ENCODE results near the gene LTBP4.

Gene LTBP4

GRCh38 chr19:40663695-40664692, 62.8 kb downstream of the LTBP4 start:
- DNase-seq (ENCODE audit: low spot score), result no peak

DNA sequence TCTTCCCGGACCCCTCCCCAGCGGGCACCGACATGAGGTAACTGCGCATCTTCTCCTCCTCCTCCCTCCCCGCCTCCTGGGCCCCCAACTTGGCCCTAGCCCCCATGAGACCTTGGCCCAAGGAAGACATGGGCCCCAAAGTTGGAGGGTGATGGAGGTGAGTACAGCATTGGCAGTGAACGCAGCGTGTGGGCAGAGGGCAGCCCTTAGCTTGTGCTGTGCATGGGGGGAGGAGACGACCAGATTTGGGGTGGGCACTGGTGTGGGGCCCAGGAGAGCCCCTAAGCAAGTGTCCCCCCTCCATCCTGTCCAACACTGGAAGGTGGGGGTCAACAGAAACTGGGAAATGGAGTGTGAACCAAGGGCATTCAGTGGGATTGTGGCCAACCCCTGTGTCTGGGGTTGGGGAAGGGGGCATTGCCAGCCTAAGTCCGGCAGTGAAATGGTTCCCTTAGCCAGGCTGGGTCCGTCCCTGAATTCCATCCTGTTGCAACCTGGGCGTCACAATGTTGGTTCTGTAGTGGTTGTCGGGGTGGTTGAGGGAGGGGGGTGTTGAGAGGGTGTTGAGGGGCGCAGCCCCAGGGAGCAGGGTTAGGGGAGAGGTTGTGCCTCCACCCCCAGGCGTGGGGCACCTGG, 65.8 kb downstream of the LTBP4 start:
- no peak for DNase-seq (ENCODE audit: low spot score)

DNA sequence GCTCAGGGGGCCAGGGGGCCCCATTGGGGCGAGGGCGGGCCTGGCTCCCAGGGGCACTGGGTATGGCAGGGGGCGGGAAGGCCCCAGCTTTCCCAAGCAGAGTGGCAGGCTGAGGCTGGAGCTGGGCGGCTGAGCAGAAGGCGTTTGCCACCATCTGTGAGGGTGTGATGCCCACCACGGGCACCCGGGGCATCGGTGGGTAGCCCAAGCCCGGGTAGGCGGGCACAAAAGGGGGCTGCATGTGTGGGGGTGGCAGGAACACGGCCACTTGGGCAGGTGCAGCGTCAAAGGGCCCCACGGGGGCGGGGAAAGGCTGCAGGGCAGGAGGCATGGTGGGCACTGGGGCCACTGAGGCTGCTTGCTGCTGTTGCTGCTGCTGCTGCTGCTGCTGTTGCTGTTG, 66.4 kb downstream of the LTBP4 start:
- no peak for DNase-seq (ENCODE audit: low spot score)

DNA sequence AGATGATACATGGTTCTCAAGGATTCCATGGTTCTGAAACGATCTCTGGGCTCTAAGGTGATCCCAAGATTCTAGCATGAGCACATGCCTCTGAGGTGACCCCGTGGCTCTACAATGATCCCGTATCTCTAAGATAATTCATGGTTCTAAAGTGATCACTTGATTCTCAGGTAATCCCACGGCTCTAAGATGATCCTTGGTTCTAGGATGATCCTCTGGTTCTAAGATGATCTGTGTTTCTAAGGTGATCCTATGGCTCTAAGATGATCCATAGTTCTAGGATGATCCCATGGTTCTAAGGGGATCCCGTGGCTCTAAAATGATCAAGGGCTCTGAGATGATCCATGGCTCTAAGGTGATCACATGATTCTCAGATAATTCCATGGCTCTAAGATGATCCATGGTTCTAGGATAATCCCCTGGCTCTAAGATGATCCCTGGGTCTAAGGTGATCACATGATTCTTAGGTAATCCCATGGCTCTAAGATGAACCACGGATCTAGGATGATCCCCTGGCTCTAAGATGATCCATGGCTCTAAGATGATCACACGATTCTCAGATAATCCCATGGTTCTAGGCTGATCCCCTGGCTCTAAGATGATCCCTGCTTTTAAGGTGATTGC, 67.9 kb downstream of the LTBP4 start:
- no peak for DNase-seq (ENCODE audit: low spot score)

- DNase-seq (ENCODE audit: low spot score), result no peak
Observed at GRCh38 chr19:40671404-40671803, 70.2 kb downstream of the LTBP4 start.

DNA sequence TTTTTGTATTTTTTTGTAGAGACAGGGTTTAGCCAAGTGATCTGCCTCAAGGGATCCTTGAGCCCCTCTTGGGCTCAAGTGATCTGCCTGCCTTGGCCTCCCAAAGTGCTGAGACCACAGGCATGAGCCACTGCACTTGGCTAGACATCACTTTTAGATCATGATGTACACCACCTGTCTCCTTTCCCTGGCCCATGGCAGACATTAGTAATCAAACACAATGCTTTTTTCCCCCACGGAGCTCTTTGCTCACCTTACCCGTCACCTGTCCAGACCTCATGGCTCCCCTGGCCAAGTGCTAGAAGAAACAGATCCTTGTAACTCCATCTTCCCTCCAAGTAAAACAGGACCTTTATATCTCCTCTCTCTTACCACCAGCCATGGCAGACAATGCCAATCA, 70.9 kb downstream of the LTBP4 start:
- no peak for DNase-seq (ENCODE audit: low spot score)

DNA sequence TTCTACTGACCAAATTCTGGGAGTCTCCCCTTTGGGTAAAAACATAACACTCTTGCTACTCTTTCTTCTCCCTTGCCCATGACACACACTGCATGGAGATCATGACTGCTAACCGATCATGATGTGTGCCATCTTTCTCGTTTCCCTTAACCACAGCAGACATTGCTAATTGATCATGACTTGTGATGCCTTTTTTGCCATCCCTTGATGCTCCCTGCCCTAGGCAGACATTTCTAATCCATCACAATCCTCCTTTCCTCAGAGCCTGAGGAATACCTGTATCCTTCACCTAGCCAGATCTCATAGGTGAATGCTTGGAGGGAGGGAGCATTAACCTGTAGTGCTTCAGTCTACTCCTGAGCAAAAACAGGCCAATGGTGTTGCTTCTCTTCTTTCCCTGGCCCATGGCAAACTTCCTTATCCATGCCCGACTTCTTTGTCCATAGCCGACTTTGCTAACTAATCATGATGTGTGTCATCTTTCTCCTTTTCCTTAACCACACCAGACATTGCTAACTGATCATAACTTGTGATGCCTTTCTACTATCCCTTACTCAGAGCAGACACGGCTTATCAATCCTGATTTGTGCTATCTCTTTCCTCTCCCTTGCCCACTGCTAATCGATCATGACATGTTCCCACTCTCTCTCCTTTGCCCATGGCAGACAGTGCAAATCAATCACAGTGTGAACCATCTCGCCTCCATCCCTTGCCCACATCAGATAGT, 71.6 kb downstream of the LTBP4 start:
- no peak for DNase-seq (ENCODE audit: low spot score)

GRCh38 chr19:40673397-40673796, 72.2 kb downstream of the LTBP4 start:
- no peak for DNase-seq (ENCODE audit: low spot score)

DNA sequence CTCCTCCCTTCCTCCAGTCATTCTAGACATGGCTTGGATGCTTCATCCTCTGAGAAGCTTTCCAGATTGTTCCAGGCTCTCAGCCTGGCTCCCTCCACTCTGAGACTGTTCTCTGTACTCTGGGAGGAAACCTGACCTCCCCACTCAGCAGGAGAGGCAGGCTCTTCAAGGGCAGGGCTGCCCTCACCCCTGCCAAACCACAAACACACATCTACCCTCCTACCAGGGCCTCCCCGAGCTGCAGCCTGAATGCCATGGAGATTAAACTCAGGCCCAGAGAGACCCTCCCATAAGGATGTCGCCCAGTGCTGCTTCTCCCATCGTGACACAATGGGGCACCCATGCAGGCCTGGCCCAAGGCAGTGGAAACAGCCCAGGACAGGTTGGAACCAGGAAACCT, 73.1 kb downstream of the LTBP4 start:
- DNase-seq (ENCODE audit: low spot score), result no peak

DNA sequence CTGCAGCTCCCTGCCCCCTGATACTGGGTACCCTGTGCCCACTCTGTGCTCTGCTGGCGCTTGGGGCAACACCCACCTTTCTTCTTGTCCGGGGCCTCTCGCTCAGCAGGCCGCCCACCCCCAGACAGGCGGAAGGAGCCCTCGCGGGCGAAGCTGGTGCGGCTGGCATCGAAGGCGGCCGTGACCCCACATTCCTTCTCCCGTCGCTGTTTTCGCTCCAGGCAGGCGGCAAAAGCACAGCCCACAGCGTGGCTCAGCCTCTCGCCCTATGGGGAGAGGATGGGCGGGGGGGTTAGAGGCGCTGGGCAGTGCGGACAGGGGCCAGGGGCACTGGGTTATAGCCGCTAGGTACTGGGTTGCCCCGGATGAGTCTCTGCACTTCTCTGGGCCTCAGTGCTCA, 76.0 kb downstream of the LTBP4 start:
- no peak for DNase-seq (ENCODE audit: low spot score)

Data from SW480 (cell line).